ENCODE measurements around the gene LSM14A. TPM values are rescaled to one million over a fixed set of nuclear protein-coding genes. Genes with fewer than 3 reads are reported as not detected.

LSM14A gene
- total RNA-seq, 2 donors from 2014 or later = 145 to 189 TPM

- H3K27me3 ChIP-seq (replicated peaks; ENCODE audit: insufficient read depth) = no peaks in the 10 kb centered on the region
- intact Hi-C loops (cut with DNase I) = loop anchor here (10.0 kb wide), 1 partner anchor 76 kb away; the partner anchor contains the start of gene GARRE1
- DNase-seq (ENCODE audit: low spot score) = no peak
- H3K4me3 ChIP-seq = no peak overlapping the region
- no peaks in the 10 kb centered on the region for H3K36me3 ChIP-seq
- H3K4me1 ChIP-seq (replicated peaks) = peaks cover 11% of the 10 kb centered on the region
- H3K9me3 ChIP-seq = no peaks in the 10 kb centered on the region
- H3K27ac ChIP-seq = no peak overlapping the region
- 67% methylated on average over 2 of the region's 2 CpGs for WGBS
- no peak for TF ChIP-seq POLR2AphosphoS5 (IDR thresholded peaks at IDR 0.05)
- no peak for TF ChIP-seq POLR2A (IDR thresholded peaks at IDR 0.05)
- TF ChIP-seq, protein P1, sequence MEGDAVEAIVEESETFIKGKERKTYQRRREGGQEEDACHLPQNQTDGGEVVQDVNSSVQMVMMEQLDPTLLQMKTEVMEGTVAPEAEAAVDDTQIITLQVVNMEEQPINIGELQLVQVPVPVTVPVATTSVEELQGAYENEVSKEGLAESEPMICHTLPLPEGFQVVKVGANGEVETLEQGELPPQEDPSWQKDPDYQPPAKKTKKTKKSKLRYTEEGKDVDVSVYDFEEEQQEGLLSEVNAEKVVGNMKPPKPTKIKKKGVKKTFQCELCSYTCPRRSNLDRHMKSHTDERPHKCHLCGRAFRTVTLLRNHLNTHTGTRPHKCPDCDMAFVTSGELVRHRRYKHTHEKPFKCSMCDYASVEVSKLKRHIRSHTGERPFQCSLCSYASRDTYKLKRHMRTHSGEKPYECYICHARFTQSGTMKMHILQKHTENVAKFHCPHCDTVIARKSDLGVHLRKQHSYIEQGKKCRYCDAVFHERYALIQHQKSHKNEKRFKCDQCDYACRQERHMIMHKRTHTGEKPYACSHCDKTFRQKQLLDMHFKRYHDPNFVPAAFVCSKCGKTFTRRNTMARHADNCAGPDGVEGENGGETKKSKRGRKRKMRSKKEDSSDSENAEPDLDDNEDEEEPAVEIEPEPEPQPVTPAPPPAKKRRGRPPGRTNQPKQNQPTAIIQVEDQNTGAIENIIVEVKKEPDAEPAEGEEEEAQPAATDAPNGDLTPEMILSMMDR (IDR thresholded peaks at IDR 0.05) = no peak
Observed at GRCh38 chr19:34179066-34179465, 6.8 kb downstream of the LSM14A start.

DNA sequence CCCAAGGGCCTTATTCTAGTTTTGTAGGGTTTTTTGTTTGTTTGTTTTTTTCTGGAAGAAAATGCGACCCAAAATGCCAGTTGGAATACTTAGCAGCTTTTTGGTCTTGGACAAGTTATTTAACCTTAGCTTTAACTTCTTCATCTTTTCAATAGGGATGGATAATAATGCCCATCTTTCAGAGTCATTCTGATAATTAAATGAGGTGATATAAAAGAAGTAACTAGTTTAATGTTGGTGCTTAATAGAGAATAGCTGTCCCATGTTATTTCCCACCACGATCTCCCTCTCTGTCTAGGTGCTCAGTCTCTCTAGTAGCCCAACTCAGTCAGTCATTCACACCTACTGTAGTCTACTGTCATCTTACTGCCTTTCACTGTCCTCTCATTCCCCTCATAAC, 8.0 kb downstream of the LSM14A start:
- Histone ChIP-seq H3K9me3 (no peaks in the 10 kb centered on the region), H3K36me3 (no peaks in the 10 kb centered on the region), H3K27me3 (replicated peaks; ENCODE audit: insufficient read depth) (no peaks in the 10 kb centered on the region), H3K4me1 (replicated peaks) (peaks cover 11% of the 10 kb centered on the region), H3K27ac (no peak overlapping the region), H3K4me3 (no peak overlapping the region)
- intact Hi-C loops (cut with DNase I) = no loop called here
- TF ChIP-seq POLR2AphosphoS5 (IDR thresholded peaks at IDR 0.05) (no peak), POLR2A (IDR thresholded peaks at IDR 0.05) (no peak)
- TF ChIP-seq, protein P1 (IDR thresholded peaks at IDR 0.05) = no peak
- 95% methylated on average over 2 of the region's 2 CpGs for WGBS
- no peak for DNase-seq (ENCODE audit: low spot score)

DNA sequence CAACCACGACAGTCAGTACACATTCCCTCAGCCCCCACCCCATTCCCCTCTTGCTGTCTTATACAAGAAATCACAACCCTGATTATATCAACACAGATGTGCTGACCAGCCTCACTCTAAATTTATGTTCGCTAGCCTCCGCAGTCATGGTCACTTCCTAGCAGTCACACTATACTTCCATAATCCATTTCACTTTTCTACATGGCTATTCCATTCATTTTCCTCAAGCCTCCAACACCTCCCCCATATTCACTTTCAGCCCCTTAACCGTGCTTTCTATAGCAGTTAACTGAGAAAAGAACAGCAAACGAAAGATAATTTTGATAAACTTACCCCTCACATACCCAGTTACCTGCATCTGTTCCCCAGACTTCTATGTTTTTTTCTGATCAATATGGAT, 8.4 kb downstream of the LSM14A start:
- Histone ChIP-seq H3K36me3 (no peaks in the 10 kb centered on the region), H3K4me3 (no peak overlapping the region), H3K27me3 (replicated peaks; ENCODE audit: insufficient read depth) (no peaks in the 10 kb centered on the region), H3K27ac (no peak overlapping the region), H3K4me1 (replicated peaks) (peaks cover 11% of the 10 kb centered on the region), H3K9me3 (no peaks in the 10 kb centered on the region)
- DNase-seq (ENCODE audit: low spot score) = no peak
- intact Hi-C loops (cut with DNase I) = no loop called here
- TF ChIP-seq POLR2AphosphoS5 (IDR thresholded peaks at IDR 0.05) (no peak), POLR2A (IDR thresholded peaks at IDR 0.05) (no peak)
- TF ChIP-seq, protein P1 (IDR thresholded peaks at IDR 0.05) = no peak
- 82% methylated on average over 5 of the region's 5 CpGs for WGBS

DNA sequence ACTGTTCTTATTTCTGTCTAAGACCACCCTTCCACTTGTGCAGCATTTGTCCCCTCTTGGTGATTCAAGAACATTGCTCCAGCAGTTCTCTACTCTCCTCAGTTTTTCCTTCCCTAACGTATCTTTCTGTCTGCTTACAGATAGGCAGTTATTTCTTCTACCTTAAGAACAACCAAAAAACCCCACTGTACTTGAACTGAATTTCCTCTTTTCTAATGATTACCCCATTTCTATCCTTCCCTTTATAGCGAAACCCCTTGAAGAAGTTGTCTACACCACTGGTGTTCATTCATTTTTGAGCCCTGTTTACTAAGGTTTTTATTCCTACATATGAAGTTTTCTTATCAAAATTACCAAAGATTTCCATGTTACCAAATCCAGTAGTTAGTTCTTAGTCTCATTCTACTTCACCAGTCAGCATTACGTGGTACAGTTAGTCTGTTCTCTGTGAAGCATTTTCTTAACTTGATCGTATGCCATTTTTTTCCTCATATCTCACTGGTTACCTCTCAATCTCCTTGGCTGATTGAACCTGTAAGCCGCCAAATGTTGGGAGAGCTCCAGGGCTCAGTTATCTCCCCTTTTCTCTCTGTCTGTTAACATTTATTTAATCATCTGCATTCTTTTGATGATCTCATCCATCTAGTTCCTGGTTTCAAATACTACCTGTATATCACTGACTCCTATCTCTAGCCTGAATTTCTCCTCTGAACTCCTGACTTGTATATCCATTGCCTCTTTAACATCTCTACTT, 9.0 kb downstream of the LSM14A start:
- WGBS = 67% methylated on average over 5 of the region's 5 CpGs
- intact Hi-C loops (cut with DNase I) = no loop called here

More for the DNA sequence above, 9.0 kb downstream of the LSM14A start:
- Histone ChIP-seq H3K4me3 (no peak overlapping the region), H3K4me1 (replicated peaks) (peaks cover 11% of the 10 kb centered on the region), H3K27me3 (replicated peaks; ENCODE audit: insufficient read depth) (no peaks in the 10 kb centered on the region), H3K27ac (no peak overlapping the region), H3K9me3 (no peaks in the 10 kb centered on the region), H3K36me3 (no peaks in the 10 kb centered on the region)
- TF ChIP-seq POLR2A (IDR thresholded peaks at IDR 0.05) = no peak
- no peak for TF ChIP-seq POLR2AphosphoS5 (IDR thresholded peaks at IDR 0.05)
- TF ChIP-seq, protein P1 (IDR thresholded peaks at IDR 0.05) = no peak
- DNase-seq (ENCODE audit: low spot score) = no peak

All from prostate gland (tissue), 2 donors.